GM19372 (cell line): Measurements from ENCODE around the gene ADK.

ENCODE experiments used
- ATAC-seq: cut with Tn5 transposase; IDR thresholded peaks from one replicate; pipeline ENCODE4 v1.9.1; 2021; ENCODE audit warnings: mild to moderate bottlenecking, low read depth, moderate library complexity; ENCODE audit not compliant: unreplicated experiment

The ADK gene

GRCh38 chr10:74582566-74582965, 431.5 kb downstream of the ADK start:
- no peak for ATAC-seq

- peak; percentile 68 for ATAC-seq
These were observed 434.4 kb downstream of the ADK start for GRCh38 chr10:74585231-74586087.

GRCh38 chr10:74586088-74586585, 435.1 kb downstream of the ADK start:
- ATAC-seq, result no peak

- no peak for ATAC-seq
These were observed 436.3 kb downstream of the ADK start for GRCh38 chr10:74587109-74587854.

GRCh38 chr10:74589226-74589673, 438.2 kb downstream of the ADK start:
- ATAC-seq, result no peak

- ATAC-seq, result no peak
These were observed 438.8 kb downstream of the ADK start for GRCh38 chr10:74589851-74590250.

- no peak for ATAC-seq
These were observed 442.4 kb downstream of the ADK start for GRCh38 chr10:74593470-74593869.

- no peak for ATAC-seq
These were observed 445.7 kb downstream of the ADK start for GRCh38 chr10:74596713-74597112.

- peak; percentile 56 for ATAC-seq
These were observed 448.0 kb downstream of the ADK start for GRCh38 chr10:74598891-74599566.

- ATAC-seq, result no peak
These were observed 448.7 kb downstream of the ADK start for GRCh38 chr10:74599672-74600071.

GRCh38 chr10:74600170-74600569, 449.1 kb downstream of the ADK start:
- ATAC-seq, result no peak

GRCh38 chr10:74602576-74602975, 451.6 kb downstream of the ADK start:
- ATAC-seq, result no peak

- no peak for ATAC-seq
These were observed 459.3 kb downstream of the ADK start for GRCh38 chr10:74610299-74610698.

- no peak for ATAC-seq
These were observed 461.2 kb downstream of the ADK start for GRCh38 chr10:74612195-74612594.

GRCh38 chr10:74620626-74621025, 469.6 kb downstream of the ADK start:
- no peak for ATAC-seq

- ATAC-seq, result no peak
These were observed 472.8 kb downstream of the ADK start for GRCh38 chr10:74623786-74624185.

- ATAC-seq, result no peak
These were observed 473.5 kb downstream of the ADK start for GRCh38 chr10:74624501-74624900.

- ATAC-seq, result no peak
These were observed 477.1 kb downstream of the ADK start for GRCh38 chr10:74628136-74628535.

- no peak for ATAC-seq
These were observed 484.0 kb downstream of the ADK start for GRCh38 chr10:74634995-74635536.

- ATAC-seq, result no peak
These were observed 484.6 kb downstream of the ADK start for GRCh38 chr10:74635655-74636054.

- ATAC-seq, result no peak
These were observed 486.7 kb downstream of the ADK start for GRCh38 chr10:74637685-74638084.
